H1 (cell line): ENCODE data around the gene LMNTD2.

Source experiments
- BACH1 ChIP-seq: IDR thresholded peaks from 2 replicates; pipeline ENCODE4 v1.6.1; 2012; ENCODE audit warnings: low read length, improper control_type of control experiment
- TF ChIP-seq, protein P1 (sequence below), 3 experiments: IDR thresholded peaks; 1 replicate in 2 of 3; 2 replicates in 1 of 3; pipeline versions ENCODE4 v1.5.1 to v1.6.1; 2011; ENCODE audit warnings: low read length in 3 of 3, mild to moderate bottlenecking in 3 of 3, inconsistent platforms in 2 of 3, low read depth in 1 of 3, moderate library complexity in 1 of 3; ENCODE audit not compliant: insufficient read depth in 1 of 3; ENCODE audit errors: control extremely low read depth in 1 of 3
- TF ChIP-seq, protein P2 (sequence below): IDR thresholded peaks from 2 replicates; pipeline ENCODE4 v1.6.1; 2011; ENCODE audit warnings: low read depth, mild to moderate bottlenecking, low read length; ENCODE audit not compliant: insufficient read depth

- TF ChIP-seq, protein P1, sequence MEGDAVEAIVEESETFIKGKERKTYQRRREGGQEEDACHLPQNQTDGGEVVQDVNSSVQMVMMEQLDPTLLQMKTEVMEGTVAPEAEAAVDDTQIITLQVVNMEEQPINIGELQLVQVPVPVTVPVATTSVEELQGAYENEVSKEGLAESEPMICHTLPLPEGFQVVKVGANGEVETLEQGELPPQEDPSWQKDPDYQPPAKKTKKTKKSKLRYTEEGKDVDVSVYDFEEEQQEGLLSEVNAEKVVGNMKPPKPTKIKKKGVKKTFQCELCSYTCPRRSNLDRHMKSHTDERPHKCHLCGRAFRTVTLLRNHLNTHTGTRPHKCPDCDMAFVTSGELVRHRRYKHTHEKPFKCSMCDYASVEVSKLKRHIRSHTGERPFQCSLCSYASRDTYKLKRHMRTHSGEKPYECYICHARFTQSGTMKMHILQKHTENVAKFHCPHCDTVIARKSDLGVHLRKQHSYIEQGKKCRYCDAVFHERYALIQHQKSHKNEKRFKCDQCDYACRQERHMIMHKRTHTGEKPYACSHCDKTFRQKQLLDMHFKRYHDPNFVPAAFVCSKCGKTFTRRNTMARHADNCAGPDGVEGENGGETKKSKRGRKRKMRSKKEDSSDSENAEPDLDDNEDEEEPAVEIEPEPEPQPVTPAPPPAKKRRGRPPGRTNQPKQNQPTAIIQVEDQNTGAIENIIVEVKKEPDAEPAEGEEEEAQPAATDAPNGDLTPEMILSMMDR (IDR thresholded peaks at IDR 0.05; ENCODE audit: control extremely low read depth in 1 of 3, insufficient read depth in 1 of 3, low read depth in 1 of 3, low read length in 3 of 3): no peak
- TF ChIP-seq, protein P2, sequence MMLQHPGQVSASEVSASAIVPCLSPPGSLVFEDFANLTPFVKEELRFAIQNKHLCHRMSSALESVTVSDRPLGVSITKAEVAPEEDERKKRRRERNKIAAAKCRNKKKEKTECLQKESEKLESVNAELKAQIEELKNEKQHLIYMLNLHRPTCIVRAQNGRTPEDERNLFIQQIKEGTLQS: no peak
- TF ChIP-seq BACH1: no peak
Observed at GRCh38 chr11:587546-587945, 27.0 kb upstream of the LMNTD2 start.
